NCI-H1417 treated with DMSO at 0.1 percent for 48 hours (cell line): ENCODE results near the gene ADGRB2.

Experiments used
- DNase-seq: peaks from one replicate; lab custom pipeline; 2025; lab: John Stamatoyannopoulos, UW

Gene ADGRB2

DNA sequence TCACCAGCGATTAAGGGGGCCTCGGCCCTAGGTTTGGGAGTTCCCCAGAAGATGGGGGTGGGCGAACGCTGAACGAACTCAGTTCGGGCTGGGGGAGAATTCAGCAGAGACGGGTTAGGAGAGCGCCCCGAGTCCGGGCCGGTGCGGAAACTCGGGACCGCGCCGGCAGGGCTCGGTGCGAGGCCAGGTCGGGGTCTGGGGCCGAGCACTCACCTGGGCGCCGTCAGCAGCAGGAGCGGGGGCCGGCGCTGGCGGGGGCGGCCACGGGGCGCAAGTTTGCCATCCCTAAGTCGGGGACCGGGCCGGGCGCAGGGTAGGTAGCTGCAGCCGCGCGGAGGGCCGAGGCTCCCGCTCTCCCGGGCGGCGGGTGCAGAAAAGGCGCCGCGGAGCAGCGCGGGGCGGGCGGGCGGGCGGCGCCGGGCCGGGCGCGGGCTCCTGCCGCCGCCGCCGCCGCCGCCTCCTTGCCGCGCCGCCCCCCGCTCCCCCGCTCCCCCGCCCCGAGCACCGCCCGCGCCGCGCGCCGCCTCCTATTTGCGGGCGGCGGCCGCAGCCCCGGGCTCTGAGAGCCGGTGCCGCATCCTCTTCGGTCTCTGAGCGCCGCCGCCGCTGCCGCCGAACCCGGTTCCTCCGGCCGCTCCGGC lies 349 bp downstream of the ADGRB2 start:
- DNase-seq: no peak

DNA sequence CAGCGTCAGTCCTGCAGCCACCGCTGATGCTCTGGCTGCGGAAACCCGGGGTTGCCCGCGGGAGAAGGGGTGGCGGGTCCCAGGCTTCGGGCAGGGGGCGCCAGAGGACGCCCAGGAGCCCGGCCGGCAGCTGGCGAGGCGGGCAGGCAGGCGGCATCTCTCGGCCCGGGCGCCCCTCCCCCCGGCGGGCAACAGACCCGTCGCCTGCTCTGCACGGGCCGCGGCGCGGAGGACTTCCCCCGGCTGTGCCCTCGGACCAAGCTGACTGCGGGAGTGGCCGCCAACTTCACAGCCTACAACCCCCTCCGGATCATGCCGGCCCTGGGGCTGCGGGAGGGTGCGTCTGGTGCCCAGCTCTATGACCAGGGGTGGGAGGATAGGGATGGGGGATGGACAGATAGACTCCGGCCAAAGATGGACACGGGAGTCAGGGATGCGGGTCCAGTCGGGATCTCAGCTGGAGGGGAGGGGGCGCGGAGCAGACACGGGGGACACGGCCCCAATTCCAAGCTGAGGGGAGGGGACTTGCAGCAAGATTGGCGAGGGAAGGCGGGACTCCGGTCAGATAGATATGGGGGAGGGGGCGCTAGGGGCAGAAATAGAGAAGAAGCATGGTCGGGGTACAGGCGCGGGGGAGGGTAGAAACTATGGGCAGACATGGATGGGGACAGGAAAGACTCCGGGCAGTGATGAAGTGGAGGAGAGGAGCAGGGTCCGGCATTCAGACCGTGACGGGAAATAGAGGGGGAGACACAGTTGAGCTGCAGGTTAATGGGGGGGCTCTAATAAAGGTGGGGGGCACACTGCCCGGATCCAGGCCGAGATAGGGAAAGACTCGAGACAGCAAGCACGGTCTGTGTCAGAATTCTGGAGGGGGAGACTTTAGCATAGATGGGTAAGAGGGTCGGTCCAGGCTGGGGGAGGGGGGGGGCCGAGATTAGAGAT lies 1.1 kb downstream of the ADGRB2 start:
- DNase-seq: no peak

DNA sequence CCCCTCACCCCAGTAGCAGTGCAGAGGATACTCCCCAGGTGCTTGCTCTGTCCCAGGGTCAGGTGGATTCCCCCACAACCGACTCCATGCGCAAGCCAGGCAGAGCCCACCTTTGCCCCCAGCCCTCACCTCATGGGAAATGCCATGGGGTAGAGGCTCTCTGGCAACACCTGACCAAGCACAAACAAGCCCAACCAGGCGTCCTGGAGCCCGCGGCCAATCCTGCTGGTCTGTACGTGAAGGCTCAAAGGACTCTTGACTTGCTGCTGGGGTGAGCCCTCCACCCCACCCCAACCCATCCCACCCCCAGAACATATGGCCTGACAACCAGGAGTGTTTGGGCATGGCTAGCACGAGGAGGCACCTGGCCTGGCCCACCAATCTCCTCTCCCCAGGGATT lies 1.8 kb downstream of the ADGRB2 start:
- no peak for DNase-seq

DNA sequence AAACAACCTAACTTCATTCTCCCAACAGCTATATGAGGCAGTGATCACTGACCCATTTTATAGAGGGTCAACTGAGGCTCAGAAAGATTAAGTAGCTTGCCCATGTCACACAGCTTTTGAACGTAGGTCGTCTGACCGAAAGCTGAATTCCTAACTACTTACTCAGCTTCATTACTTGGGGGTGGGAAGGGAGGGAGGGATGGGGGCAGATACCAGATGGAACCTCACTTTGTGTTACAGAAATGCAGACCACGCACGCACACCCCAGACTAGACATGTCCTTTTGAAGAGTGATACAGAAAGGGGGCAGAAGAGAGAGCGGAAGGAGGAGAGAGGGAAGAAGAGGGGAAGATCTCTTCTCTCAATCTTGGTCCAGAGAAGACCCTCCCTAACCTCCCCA lies 2.3 kb downstream of the ADGRB2 start:
- DNase-seq: no peak

DNA sequence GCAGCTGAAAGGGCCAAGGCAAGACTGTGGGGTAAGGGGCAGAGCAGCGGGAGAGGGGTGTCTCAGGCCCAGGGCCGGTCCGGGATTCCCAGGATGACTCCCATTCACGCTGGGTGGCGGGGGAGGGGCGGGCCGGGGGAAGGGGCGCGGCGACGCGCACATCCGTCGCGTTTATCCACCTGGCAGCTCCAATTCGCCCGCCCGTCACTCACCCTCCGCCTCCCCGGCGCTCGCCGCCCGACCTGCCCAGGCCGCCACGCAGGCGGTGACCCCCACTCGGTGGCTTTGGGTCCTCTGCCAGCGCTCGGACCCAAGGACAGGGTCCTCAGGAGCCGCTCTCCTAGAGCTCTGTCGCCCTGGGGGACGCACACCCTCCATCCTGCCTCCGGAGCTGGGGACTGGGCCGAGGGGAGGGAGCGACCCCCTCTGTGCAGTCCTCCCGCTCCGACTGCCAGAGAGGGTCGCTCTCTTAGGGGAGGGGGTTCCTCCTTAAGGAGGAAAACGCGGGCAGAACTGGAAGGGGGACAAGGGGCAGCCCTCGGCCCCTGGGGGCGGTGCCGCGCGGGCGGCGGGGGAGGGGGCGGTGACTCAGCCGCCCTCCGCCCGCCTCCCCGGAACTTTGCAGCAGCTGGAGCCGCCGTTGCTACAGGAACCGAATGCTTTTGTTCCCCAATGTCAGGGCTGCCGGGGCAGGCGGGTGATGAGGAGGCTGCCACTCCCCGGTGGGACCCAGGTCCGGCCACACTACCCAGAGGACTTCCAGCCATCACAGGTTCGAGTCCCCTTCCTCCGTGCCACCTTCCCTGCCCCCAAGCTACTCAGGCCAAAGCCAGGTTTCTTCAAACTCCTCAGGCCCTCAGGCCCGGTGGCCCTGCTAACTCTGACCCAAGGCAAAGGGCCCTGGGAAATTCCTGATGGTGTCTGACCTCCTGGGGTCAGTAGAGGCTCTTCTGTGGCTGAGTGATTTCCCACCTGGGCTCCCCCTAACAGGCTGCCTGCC lies 3.4 kb downstream of the ADGRB2 start:
- DNase-seq: no peak

DNA sequence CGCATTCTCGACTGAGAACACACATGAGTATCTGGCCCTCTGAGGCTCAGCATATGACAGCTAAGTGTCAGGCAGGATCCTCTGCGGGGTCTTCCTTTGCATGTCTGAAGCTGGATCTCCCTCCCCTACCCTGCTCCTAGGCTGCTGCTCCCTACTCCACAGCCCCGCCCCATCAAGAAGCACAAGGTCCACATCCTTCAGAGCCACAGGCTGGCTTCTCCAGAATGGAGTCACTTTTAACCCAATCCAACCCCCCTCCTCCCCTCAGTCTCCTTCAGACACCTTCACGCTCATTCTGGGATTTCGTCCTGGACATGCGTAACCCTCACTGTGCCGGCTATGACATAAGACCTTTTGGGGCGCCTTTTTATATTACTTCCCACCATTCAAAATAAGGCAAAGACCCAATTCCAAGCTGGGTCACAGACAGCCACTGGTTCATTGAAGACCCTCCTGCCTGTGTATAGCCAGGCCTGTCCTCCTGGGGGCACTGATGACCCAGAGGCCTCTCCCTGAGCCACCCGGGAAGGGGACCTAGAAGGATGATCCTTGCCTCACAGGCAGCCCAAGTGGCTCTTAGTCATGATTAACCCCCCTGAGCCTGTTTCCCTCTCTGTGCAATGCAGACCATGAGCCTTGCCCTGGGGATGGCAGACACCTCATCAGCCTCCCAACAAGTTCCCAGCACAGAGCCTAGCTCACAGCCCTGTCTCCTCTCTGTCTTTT lies 4.7 kb downstream of the ADGRB2 start:
- DNase-seq: no peak

DNA sequence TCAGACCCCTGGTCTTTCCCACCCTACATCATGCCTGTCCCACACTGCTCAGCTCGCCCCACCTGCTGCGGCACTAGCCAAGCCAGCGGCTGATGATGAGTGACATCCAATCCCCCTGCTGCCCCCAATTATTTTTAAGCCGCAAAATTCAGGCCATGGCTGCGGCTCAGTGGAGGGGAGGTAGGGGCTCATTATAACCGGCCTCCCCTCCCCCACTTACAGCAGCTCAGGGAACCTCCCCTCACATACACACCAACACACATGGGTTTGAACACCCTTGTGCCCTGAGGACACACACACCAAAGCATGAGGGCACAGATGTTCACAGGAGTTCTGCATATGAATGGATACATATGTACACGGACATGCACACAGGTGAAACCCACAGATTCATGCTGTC lies 5.3 kb downstream of the ADGRB2 start:
- no peak for DNase-seq

DNA sequence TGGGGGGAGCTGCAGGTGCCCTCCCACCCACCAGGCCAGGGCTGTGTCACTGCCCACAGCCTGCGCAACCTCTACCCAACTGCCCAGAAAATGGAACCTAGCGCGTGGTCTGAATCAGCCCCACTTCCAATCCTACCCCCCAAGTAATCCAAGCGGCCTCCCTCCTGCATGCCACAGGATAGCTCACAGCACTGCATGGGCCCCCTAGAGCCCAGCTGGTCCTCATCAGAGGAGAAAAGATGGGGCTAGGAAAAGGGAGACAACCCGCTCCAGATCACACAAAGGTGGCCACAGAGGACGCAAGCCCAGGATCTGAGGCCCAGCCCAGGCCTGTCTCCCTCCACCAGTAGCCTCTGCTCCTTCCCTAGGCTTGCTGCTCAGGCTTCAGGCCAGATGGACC lies 6.2 kb downstream of the ADGRB2 start:
- no peak for DNase-seq

DNA sequence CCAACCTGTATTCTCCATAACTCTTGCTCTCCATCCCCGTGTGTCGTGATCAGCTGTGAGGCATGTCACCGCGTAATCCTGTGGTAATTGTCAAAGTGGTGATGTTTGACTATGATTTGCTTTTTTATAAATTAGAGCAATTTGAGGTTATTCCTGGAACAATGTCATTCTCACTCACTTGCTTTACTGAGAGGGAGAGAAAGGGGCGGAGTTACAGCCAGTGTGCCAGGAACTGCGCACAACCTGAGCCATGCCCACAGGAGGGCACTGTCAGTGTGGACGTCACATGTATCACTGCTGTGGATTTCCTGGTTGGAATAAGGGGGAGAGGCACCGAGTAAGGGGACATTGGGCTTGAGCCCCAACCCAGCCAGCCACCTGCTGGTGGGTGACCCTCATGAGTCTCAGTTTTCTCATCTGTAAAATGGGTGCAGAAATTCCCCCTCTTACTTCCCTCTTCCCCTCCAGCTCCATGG lies 6.9 kb downstream of the ADGRB2 start:
- no peak for DNase-seq

DNA sequence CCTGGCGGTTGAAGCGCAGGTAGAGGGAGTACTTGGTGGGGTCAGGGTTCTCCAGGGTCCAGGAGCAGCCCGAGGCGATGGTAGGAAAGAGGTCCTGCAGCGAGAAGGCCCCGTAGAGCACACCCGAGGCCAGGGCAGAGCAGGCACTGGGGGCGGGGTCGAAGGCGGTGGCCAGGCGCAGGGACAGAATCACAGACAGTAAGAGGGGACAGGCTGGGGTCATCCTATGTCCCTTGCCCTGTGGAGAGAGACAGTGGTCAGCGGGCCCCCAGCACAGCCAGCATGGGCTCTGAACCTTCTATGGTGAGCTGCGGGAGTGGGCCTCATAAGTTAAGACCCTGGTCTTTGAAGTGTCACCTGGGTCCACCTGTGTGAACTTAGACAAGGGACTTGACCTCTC lies 7.6 kb downstream of the ADGRB2 start:
- DNase-seq: no peak

DNA sequence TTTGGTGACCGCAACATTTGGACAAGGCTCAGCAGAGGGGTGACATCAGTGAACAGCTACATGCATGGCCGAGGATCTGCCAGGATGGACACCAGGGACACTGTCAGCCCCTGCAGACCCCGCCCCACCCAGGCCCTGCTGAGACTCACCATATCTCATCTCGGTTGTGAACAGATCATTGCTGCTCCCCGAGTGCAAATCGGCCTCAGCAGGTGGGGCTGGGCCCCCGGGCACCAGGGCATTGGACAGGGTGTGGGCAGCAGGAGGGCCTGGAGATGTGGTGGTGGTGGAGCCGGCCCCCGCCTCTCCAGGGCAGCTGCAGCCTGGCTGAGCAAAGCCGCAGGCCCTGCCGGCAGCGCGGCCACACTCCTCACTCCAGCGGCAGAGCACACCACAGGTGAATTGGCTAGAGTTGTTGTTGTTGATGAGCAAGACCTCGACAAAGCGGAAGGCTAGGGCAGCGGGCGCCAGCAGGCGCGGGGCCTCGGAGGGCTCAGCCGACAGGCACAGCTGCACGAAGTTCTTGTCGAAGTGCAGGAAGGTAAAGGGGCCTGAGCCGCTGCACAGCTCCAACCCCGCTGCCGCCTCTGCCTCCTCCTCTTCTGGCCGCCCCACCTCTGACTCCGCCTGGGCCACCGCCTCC lies 8.2 kb downstream of the ADGRB2 start:
- no peak for DNase-seq

DNA sequence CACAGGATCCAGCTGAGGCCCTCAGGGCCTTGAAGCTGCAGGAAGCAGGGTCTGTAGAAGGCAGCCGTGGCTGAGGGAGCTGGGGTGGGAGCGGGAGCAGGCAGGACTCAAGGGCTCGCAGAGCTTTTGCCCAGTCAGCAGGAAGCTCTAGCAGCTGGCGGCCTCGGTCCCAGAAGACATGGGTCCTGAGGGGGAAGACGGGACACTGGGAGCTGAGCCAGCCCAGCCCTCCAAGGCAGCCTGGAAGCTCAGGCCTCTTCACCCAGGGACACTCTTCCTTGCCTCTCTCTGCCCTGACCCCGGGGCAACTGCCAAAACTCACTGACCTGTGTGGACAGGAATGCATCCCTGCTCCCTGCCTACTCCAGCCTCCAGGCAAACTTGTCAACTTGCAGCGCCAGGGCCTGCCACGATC lies 8.9 kb downstream of the ADGRB2 start:
- no peak for DNase-seq

DNA sequence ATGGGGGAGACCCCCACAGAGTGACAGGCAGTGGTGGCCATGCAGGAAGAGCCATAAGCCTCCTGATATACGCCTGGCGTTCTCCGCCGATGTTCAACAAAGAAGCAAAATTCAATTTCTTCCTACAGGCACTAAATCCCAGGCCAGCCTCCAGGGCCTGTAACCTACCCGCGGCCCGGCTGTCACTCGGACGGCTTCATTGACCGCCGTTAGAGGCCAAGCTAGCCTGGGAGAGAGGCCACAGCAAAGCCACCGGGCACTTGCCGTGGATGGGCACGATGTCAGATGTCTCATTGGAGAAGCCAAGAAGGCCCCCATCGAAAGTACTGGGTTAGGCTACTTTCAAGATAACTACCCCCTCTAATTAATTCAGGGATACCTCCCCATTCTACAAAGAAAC lies 9.7 kb downstream of the ADGRB2 start:
- no peak for DNase-seq

DNA sequence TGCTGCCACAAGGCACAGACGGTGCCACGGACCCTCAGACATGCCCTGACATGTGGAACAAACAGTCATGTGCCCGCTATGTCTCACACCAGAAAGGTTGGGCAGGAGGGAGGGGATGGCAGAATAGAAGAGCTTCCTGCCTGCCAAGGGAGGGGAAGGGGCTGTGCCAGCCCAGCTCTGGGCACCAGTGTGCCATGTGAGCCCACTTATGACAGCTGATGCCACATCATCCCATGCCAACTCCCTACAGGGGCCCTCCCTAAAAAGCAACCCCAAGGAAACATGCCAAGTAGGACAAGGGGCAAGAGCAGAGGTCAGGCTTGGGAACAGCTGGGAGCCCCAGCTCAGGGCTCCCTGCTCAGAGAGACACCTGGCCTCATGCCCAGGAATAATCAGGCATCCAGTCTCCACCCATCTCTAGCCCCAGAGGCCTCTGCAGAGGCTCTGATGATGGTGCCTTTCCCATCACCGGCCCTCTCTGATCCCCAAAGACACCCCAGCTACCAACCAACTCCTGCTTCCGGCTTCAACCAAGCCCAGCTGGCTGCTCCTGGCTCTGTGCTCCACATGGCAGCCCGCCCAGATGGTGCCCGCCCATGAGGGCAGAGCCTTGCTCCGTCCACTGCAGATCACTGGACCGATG lies 10.3 kb downstream of the ADGRB2 start:
- no peak for DNase-seq

DNA sequence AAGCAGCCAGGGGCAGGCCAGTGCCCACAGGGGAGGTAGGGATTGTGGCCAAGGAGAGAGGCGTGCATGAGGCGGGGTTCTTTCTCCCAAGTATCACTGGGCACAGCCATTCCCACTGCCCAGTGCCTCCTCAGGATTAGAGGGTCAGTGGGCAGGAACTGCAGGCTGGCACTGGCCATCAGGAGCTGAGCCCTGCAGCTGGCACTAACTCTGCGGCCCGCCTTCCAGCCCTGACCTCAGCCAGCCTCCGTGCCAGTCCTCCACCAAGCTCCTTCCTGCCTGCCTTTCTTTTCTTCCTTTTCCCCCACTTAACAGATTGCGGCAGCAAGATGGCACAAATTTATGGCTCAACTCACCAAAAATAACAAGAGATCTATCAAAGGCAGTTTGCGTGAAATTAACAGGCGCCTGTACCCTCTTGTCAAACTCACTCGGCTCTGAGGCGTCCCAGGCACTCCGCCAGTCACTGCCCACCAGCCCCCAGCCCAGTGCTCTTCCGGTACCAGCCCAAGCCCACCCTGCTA lies 11.1 kb downstream of the ADGRB2 start:
- no peak for DNase-seq

DNA sequence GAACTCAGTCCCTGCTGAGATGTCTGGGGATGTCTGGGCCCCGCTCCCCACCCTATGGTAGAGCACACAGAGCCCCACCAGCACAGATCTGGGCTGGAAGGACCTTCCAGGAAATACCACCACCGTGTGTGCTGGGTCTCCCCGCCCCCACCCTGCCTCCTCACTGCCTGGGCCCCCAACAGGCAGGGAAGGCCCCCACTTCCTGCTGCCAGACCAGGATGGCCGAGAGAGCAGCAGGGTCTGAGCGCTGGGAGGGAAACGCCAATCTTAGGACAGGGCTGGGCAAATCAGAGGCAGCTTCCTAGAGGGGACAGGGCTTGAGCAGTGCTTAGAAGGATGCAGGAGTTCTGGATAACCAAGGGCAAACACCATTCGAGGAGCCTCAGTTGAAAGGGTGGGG lies 11.9 kb downstream of the ADGRB2 start:
- no peak for DNase-seq

DNA sequence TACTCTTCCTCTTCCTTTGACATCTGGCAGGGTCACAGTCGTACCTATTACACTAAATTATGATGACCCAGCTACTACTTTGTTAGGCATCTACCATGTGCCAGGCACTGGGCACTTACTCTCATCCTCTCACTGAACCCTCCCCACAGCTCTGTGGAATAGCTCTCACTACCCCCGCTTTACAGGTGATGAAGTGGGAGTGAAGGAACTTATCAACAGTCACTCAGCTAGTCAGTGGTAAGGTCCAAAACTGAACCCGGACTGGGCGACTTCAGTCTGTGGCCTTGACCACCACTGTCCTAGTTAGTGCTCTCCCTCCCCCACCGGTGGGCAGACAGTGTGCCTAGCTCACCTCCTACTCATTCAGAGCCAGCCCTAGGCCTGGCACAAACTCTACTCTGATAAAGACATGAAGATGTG lies 12.3 kb downstream of the ADGRB2 start:
- no peak for DNase-seq

DNA sequence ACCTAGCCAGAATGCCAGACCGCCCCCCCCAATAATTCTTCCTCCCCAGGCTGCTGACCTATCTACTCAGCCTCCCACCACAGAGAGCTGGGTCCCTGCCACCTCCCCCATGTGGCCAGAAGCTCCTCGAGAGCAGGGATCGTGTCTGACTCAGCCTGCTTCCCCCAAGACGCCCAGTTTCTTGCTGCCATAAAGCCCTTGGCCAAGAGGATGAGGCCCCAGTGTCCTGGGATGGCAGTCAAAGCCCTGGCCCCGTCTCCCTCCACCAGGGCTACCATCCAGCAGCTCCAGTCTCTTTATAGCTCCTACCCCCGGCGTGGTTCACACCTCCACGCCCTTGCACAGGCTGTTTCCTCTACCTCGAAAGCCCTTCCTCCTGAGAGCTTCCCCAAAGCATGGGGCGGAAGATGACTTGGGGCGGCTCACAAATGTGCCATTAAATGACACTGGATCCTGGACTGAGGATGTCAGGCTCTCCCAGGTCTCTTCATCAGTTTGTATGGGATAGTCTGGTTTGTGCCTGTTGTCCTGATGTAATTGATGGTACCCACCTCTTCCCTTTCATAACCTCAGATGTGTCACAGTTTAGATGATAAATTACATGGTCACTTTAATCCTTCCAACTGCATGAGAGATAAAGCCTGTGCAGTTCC lies 13.2 kb downstream of the ADGRB2 start:
- no peak for DNase-seq
